NCI-H526 (cell line): ENCODE data around the gene NKTR.
"Not testable (repeated sequence)": the region's sequence is repeated elsewhere in the genome, so short reads cannot be mapped to it uniquely, and the experiment has no call there.

Source experiments
- DNase-seq, 2 experiments: peaks; one replicate each; lab custom pipeline; 2025; lab: John Stamatoyannopoulos, UW

NKTR gene

GRCh38 chr3:42600111-42600957 is at the start of gene NKTR:
Gene NKTR, plus strand, starts transcription at chr3:42600686. Its CDS starts 321 bp downstream, at chr3:42601007.
- DNase-seq = peak; percentile 98 to 99

GRCh38 chr3:42552830-42553229 is 47.7 kb upstream of the NKTR start:
- DNase-seq = no peak

- no peak for DNase-seq
Observed at GRCh38 chr3:42556089-42556632, 44.3 kb upstream of the NKTR start.

DNA sequence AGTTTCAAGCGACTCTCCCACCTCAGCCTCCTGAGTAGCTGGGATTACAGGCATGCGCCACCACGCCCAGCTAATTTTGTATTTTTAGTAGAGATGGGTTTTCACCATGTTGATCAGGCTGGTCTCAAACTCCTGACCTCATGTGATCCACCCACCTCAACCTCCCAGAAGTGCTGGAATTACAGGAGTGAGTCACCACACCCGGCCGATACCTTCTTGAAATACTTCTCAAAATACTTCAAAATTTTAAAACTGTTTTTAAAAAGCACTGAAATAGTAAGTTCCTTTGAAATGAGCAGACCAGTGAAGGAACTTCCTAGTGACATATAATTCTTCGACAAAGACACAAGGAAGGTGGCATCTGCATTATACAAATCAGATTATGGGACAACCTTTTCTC is 43.7 kb upstream of the NKTR start:
- DNase-seq = not testable (repeated sequence)

- DNase-seq = no peak
Observed at GRCh38 chr3:42557854-42558253, 42.6 kb upstream of the NKTR start.

- DNase-seq = no peak
Observed at GRCh38 chr3:42562047-42562907, 38.2 kb upstream of the NKTR start.

GRCh38 chr3:42569593-42570142 is 30.8 kb upstream of the NKTR start:
- DNase-seq = no peak

DNA sequence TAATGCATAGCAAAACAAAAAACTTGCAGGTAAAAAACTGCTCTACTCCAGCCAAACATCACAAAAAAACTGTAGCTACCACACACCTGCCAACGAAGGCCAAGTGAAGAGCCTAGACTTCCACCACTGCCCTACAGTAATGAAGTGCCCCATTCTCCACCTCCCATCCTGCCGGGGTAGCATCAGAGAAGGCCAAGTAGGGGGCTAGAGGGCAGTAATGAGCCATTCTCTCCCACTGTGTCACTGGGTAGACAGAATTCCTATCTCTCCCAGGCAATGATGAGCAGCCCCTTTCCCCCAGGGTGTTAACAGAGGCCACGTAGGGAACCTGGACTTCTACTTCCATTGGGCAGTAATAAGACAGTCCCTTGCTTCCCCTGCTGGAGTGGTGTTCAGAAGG is 28.2 kb upstream of the NKTR start:
- peak; percentile 13 to 60 for DNase-seq

DNA sequence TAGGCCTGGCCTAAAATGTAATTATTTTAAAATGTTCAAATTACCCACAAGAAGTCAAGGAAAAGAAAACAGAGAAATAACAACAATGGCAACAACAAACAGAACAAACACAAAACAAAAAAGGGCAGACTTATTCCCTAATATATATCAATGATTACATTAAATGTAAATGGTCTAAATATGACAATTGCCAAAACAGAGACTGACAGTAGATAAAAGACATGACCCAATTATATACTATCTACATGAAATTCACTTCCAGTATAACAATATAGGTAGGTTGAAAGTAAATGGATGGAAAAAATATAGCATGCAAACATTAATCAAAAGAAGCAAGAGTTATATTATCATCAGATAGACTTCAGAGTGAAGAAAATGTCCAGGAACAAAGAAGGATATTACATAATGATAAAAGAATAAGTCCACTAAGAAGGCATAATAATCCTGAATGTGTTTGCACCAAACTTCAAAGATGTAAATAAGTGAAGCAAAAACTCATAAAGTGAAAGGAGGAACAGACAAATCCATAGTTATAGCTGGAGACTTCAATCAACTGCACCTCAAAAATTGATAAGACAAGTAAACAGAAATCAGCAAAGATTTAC is 25.2 kb upstream of the NKTR start:
- DNase-seq = no peak

GRCh38 chr3:42578054-42578453 is 22.4 kb upstream of the NKTR start:
- no peak for DNase-seq

- not testable (repeated sequence) for DNase-seq
Observed at GRCh38 chr3:42579346-42579745, 21.1 kb upstream of the NKTR start.

- peak in 1 of 2 experiments; percentile 54 for DNase-seq
Observed at GRCh38 chr3:42581400-42581708, 19.1 kb upstream of the NKTR start.

DNA sequence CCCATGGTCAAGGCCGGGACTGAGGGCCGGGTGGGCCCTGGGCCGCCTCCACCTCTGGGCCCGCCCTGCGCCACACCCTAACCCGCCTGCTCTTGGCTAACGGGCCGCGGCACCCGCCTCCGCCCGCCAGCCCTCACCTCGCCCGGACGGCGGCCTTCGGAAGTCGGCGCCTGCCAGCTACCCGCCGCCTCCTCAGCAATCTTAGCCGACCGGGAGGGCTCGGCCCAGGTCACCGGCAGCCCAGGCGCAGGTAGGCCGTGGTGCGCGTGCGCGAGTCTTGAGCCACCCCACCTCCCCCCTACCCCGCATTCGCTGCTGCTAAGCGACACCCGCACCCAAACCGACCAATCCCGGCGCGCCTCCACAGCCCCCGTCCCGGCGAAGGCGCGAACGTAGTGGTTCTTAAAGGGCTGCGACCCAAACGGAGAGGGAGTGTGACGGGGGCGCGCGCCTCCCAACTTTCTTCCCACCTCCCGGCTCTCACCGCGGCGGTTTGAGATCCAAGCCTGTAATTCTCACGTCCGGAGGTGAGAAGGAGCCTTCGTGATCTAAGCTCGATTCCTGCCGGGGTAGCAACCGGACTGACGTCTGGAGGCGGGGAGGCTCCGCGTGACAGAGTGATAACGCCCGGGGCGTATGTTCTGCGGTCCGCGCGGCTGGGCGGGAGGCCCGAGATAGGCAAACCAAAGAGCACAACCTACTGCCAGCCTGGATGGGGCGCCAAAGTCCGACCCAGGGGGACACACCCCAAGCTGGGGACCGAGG is 18.6 kb upstream of the NKTR start, which contains the start of gene SEC22C:
Gene SEC22C, minus strand, starts transcription at position 259 of the 765 bp plus-strand sequence. CDS start 12,921 bp downstream, outside the sequence.
- peak; percentile 91 to 97 for DNase-seq

- DNase-seq = peak in 1 of 2 experiments; percentile 38
Observed at GRCh38 chr3:42582474-42583070, 17.9 kb upstream of the NKTR start.

- DNase-seq = no peak
Observed at GRCh38 chr3:42588625-42589024, 11.9 kb upstream of the NKTR start.

DNA sequence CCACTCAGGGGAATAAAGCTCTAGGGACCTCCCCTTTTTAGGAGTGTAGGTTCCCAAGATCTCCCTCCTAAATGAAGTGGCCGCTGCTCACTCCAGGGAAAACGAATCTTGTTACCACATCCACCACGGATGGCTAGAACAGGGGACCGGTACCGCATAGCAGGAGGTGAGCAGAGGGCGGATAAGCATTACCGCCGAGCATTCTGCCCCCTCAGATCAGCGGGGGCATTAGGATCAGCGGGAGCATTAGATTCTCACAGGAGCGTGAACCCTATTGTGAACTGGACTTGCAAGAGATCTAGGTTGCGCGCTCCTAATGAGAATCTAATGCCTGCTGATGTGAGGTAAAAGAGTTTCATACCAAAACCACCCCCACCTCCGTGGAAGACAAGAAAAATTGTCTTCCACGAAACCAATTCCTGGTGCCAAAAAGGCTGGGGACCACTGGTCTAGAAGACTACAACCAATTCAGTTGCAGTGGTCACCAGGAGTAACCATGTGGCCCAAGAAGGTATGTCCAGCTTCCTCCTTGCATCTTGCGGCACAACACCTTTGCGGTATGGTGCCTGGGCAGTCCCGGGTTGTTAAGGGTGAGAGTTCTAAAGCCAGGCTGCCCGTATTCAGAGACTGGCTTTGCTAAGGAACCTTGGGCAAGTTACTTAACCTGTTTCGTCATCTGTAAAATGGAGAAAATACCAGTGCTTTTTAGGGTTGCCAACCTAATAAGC is 10.9 kb upstream of the NKTR start:
- no peak for DNase-seq

DNA sequence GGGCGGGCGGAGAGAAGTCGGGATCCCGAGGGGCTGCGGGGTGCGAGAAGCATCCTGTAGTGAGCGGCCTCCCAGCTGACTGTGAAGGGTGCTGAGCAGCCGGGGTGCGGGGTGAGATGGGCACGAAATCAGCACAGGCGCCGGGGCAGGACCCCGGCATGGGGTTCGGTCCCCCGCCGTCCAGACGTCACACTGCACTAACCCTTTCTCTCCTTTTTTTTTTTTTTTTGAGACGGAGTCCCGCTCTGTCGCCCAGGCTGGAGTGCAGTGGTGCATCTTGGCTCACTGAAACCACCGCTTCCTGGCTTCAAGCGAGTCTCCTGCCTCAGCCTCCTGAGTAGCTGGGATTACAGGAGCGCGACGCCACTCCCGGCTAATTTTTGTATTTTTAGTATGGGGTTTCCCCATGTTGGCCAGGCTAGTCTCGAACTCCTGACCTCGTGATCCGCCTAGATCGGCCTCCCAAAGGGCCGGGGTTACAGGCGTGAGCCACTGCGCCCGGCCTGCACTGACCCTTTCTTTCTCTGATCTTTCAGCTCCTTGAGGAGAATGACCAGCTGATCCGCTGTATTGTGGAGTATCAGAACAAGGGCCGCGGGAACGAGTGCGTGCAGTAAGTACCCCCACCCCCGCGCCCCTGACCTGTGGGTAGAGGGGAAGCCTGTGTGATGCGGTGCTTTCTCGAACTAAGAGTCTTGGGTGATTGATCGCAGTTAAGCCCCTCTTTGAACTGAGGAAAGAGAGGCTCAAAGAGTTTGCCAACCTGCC is 9.3 kb upstream of the NKTR start:
- DNase-seq = peak in 1 of 2 experiments; percentile 25

DNA sequence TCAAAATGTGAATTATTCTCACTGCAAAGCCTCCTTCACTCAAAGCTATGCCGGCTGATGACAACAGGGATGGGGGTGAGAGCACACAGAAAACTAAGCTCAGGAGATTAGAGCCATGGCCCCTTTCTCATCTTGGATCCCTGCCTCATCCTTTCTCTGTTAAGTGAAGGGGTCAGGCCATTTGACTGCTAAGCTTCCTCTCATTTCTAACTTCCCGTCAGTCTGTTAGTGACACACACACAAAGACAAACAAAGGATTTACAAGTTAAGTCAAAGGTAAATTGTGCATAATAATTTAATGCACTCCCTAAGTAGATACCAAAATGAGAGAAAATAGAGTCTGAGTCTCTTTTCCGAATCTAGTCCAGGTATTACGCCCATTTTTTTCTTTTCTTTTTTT is 8.7 kb upstream of the NKTR start:
- no peak for DNase-seq

DNA sequence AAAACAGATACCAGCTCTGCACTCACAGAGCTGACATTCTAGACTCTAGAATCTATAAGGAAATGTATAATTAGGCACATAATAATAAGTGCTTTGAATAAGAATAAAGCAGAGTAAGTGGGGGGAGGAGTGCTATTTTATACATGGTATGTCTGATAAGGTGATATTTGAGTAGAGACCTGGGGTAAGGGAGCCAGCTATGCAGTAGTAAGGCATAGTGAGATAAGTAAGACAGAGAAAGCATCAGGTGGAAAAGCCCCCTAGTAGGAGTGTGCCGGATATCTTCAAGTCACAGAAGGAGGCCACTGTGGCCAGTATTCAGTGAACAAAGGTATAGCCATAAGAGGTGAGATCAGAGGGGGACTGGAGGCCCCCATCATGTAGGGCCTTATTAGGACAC is 6.9 kb upstream of the NKTR start:
- DNase-seq = no peak
